SK-N-SH (cell line): Measurements from ENCODE around the gene CHRNE. TPM values are rescaled to one million over a fixed set of nuclear protein-coding genes. Genes with fewer than 3 reads are reported as not detected.

Experiments used
- CTCF ChIA-PET: fragments of 300-600, 350-600 bp; formaldehyde crosslinking; extraction: SDS; loops from one replicate; lab custom pipeline; 2021; lab: Yijun Ruan, JAX
- POLR2A ChIA-PET: fragments of 350-600 bp; sonication (Branson Sonifier 250); formaldehyde crosslinking; extraction: SDS; loops from one replicate; lab custom pipeline; 2020; ENCODE audit warnings: antibody characterized with exemption, inconsistent platforms; lab: Yijun Ruan, JAX
- DNase-seq: peaks from one replicate; pipeline ENCODE4 v3.0.0; 2012
- H2AFZ ChIP-seq: fragments of 200-600 bp; sonication (generic); 2 replicates; pipeline ENCODE4 v1.8.1; 2016; ENCODE audit warnings: antibody characterized with exemption, mild to moderate bottlenecking, low read depth
- H3F3A ChIP-seq: fragments of 200-600 bp; sonication (generic); replicated peaks from 2 replicates; pipeline ENCODE3; 2016; ENCODE audit warnings: antibody characterized with exemption, mild to moderate bottlenecking; ENCODE audit not compliant: insufficient read depth
- H3K27ac ChIP-seq, 2 experiments: fragments of 200-500 bp in 1 of 2; fragments of 200-600 bp in 1 of 2; sonication (Bioruptor generic) in 1 of 2; sonication (generic), shearing (Covaris generic) in 1 of 2; 2 replicates each; pipeline versions ENCODE4 v1.5.1 to v1.6.1; 2014 to 2016; ENCODE audit warnings: low read depth in 2 of 2, inconsistent platforms in 1 of 2, low read length in 1 of 2, mild to moderate bottlenecking in 1 of 2, mixed read lengths in 1 of 2
- H3K27me3 ChIP-seq: fragments of 200-600 bp; sonication (generic), shearing (Covaris generic); 2 replicates; pipeline ENCODE4 v1.6.1; 2016; ENCODE audit warnings: mixed run types; ENCODE audit not compliant: insufficient read depth
- H3K36me3 ChIP-seq, 2 experiments: fragments of 200-500 bp in 1 of 2; fragments of 200-600 bp in 1 of 2; sonication (Bioruptor generic) in 1 of 2; sonication (generic) in 1 of 2; replicated peaks in 1 of 2; 2 replicates each; pipeline versions ENCODE3 to v1.5.1; 2014 to 2016; ENCODE audit warnings: low read length in 1 of 2, mild to moderate bottlenecking in 1 of 2; ENCODE audit not compliant: insufficient read depth in 2 of 2, control insufficient read depth in 1 of 2
- H3K4me1 ChIP-seq, 2 experiments: fragments of 200-500 bp in 1 of 2; fragments of 200-600 bp in 1 of 2; sonication (Bioruptor generic) in 1 of 2; sonication (generic), shearing (Covaris generic) in 1 of 2; 2 replicates each; pipeline versions ENCODE4 v1.5.1 to v1.6.1; 2014 to 2016; ENCODE audit warnings: low read depth in 1 of 2, low read length in 1 of 2, mixed run types in 1 of 2; ENCODE audit not compliant: insufficient read depth in 2 of 2, control insufficient read depth in 1 of 2
- H3K4me2 ChIP-seq: fragments of 200-600 bp; sonication (generic), shearing (Covaris generic); 2 replicates; pipeline ENCODE4 v1.6.1; 2017; ENCODE audit warnings: mixed run types
- H3K4me3 ChIP-seq, 2 experiments: fragments of 200-500 bp in 1 of 2; fragments of 200-600 bp in 1 of 2; sonication (Bioruptor generic) in 1 of 2; sonication (generic), shearing (Covaris generic) in 1 of 2; 2 replicates each; pipeline versions ENCODE4 v1.5.1 to v1.8.1; 2014 to 2016; ENCODE audit warnings: low read depth in 2 of 2, inconsistent platforms in 1 of 2, low read length in 1 of 2, mild to moderate bottlenecking in 1 of 2, mixed read lengths in 1 of 2, moderate library complexity in 1 of 2
- H3K79me2 ChIP-seq: fragments of 200-600 bp; sonication (generic); 2 replicates; pipeline ENCODE4 v1.8.1; 2017; ENCODE audit warnings: mild to moderate bottlenecking; ENCODE audit not compliant: insufficient read depth
- H3K9ac ChIP-seq: fragments of 200-600 bp; sonication (generic); 2 replicates; pipeline ENCODE4 v1.6.1; 2017; ENCODE audit warnings: mixed run types
- H3K9me2 ChIP-seq: fragments of 200-600 bp; sonication (generic); 2 replicates; pipeline ENCODE4 v1.6.1; 2017; ENCODE audit warnings: mixed run types
- H3K9me3 ChIP-seq: fragments of 200-600 bp; sonication (generic); 2 replicates; pipeline ENCODE4 v1.6.1; 2017; ENCODE audit warnings: mixed run types, mild to moderate bottlenecking, moderate library complexity
- H4K20me1 ChIP-seq: fragments of 200-600 bp; sonication (generic); 2 replicates; pipeline ENCODE4 v1.6.1; 2017; ENCODE audit warnings: mild to moderate bottlenecking, mixed run types; ENCODE audit not compliant: insufficient read depth
- CHD2 ChIP-seq: fragments of 150-350 bp; IDR thresholded peaks from 2 replicates; pipeline ENCODE4 v1.6.1; 2018; ENCODE audit warnings: low read length; ENCODE audit not compliant: partially characterized antibody
- CTCF ChIP-seq: fragments of 200-600 bp; sonication (generic); IDR thresholded peaks from 2 replicates; pipeline ENCODE4 v1.6.1; 2017; ENCODE audit warnings: antibody characterized with exemption, mild to moderate bottlenecking, moderate library complexity
- ELF1 ChIP-seq: IDR thresholded peaks from 2 replicates; pipeline ENCODE4 v1.4.0; 2012
- EP300 ChIP-seq, 2 experiments: IDR thresholded peaks; 2 replicates each; pipeline versions ENCODE4 v1.4.0 to v1.6.1; 2012; ENCODE audit warnings: borderline replicate concordance in 1 of 2, low read depth in 1 of 2, low read length in 1 of 2
- FOSL2 ChIP-seq: IDR thresholded peaks from 2 replicates; pipeline ENCODE4 v1.4.0; 2012; ENCODE audit warnings: low read depth, mild to moderate bottlenecking, moderate library complexity, borderline replicate concordance
- FOXM1 ChIP-seq: IDR thresholded peaks from 2 replicates; pipeline ENCODE4 v1.4.0; 2012; ENCODE audit warnings: low read depth, mild to moderate bottlenecking
- GATA2 ChIP-seq: sonication (generic); formaldehyde crosslinking; IDR thresholded peaks from 2 replicates; pipeline ENCODE4 v1.5.0; 2020; ENCODE audit warnings: mild to moderate bottlenecking, missing genetic modification reagents
- IRF3 ChIP-seq: fragments of 150-350 bp; IDR thresholded peaks from 2 replicates; pipeline ENCODE4 v1.6.1; 2016; ENCODE audit warnings: mild to moderate bottlenecking, low read depth, low read length
- MXI1 ChIP-seq: IDR thresholded peaks from 2 replicates; pipeline ENCODE4 v1.6.1; 2012; ENCODE audit warnings: mild to moderate bottlenecking, low read depth, low read length, improper control_type of control experiment
- NFIC ChIP-seq: IDR thresholded peaks from 2 replicates; pipeline ENCODE4 v1.4.0; 2012; ENCODE audit warnings: borderline replicate concordance
- POLR2AphosphoS5 ChIP-seq: IDR thresholded peaks from 2 replicates; pipeline ENCODE4 v1.6.1; 2012; ENCODE audit warnings: low read depth, low read length
- RFX5 ChIP-seq: IDR thresholded peaks from 2 replicates; pipeline ENCODE4 v1.6.1; 2012; ENCODE audit warnings: mild to moderate bottlenecking, improper control_type of control experiment, low read length
- RXRA ChIP-seq: IDR thresholded peaks from 2 replicates; pipeline ENCODE4 v1.4.0; 2012; ENCODE audit warnings: low read depth, mild to moderate bottlenecking, borderline replicate concordance
- SIN3A ChIP-seq: IDR thresholded peaks from 2 replicates; pipeline ENCODE4 v1.6.1; 2012; ENCODE audit warnings: low read depth, mild to moderate bottlenecking, low read length, moderate library complexity, borderline replicate concordance
- SMC3 ChIP-seq: IDR thresholded peaks from 2 replicates; pipeline ENCODE4 v1.6.1; 2012; ENCODE audit warnings: low read depth, low read length, improper control_type of control experiment
- TAF1 ChIP-seq: IDR thresholded peaks from 2 replicates; pipeline ENCODE4 v1.6.1; 2012; ENCODE audit warnings: low read depth, mild to moderate bottlenecking, low read length, moderate library complexity, borderline replicate concordance
- YY1 ChIP-seq: IDR thresholded peaks from 2 replicates; pipeline ENCODE4 v1.4.0; 2012; ENCODE audit warnings: low read depth, mild to moderate bottlenecking
- WGBS: methylation state at CpG from one replicate; pipeline ENCODE4 v1.1.6; 2017; ENCODE audit warnings: low lambda C conversion rate; 5-methylcytosine and 5-hydroxymethylcytosine counted together
- polyA plus RNA-seq, 3 experiments: library from polyadenylated mRNA; depleted of rRNA; stranded (reverse); fragments of >200 nt; gene quantifications; 2 replicates each; pipeline ENCODE4 v1.2.3, GENCODE V29; 2012
- TF ChIP-seq, protein P1 (sequence below): IDR thresholded peaks from 2 replicates; pipeline ENCODE4 v1.4.0; 2012; ENCODE audit warnings: low read depth
- TF ChIP-seq, protein P2 (sequence below): IDR thresholded peaks from 2 replicates; pipeline ENCODE4 v1.4.0; 2012; ENCODE audit warnings: low read depth, borderline replicate concordance
- TF ChIP-seq, protein P3 (sequence below): IDR thresholded peaks from 2 replicates; pipeline ENCODE4; 2012

Gene CHRNE
- polyA plus RNA-seq, 1 of the 3 experiments (the other 2 are of a cell fraction), result 0.71 TPM

DNA sequence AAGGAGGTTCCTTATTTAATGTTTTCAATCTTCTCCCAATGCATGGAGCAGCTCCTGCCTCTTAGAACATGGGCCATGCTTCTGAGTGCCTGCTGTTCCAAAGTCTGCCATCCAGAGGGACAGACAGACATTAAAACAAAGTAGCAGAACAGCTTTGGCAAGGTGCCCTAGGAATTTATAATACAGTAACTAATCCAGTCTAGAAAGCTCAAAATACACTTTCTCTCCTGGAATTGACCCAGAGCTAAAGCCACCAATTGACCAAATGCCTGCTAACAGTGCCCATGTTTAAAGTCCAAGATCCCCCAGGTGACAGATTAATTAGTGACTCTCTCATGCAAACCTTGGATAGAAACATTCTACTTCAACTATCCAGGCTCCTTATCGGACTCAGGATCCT lies 11.1 kb upstream of the CHRNE start:
- Histone ChIP-seq H3F3A (peaks cover 3% of the 10 kb centered on the region), H4K20me1 (no peaks in the 10 kb centered on the region), H3K4me2 (no peak overlapping the region), H3K36me3 (no peaks in the 10 kb centered on the region), H3K27ac (no peak overlapping the region)
- 81% methylated on average over 1 of the region's 1 CpG for WGBS
- TF ChIP-seq POLR2AphosphoS5 (no peak), FOSL2 (no peak), GATA2 (CRISPR knock-in tag) (no peak), CTCF (no peak), YY1 (no peak), TAF1 (no peak), CHD2 (no peak), FOXM1 (no peak), NFIC (no peak), SMC3 (no peak)
- TF ChIP-seq, protein P1, sequence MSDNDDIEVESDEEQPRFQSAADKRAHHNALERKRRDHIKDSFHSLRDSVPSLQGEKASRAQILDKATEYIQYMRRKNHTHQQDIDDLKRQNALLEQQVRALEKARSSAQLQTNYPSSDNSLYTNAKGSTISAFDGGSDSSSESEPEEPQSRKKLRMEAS, result no peak
- TF ChIP-seq, all 33 proteins: peak for 0
- no peak overlapping the region for H3K9ac ChIP-seq
- H2AFZ ChIP-seq, result no peak overlapping the region
- no peak for DNase-seq
- H3K9me2 ChIP-seq, result no peaks in the 10 kb centered on the region
- no peaks in the 10 kb centered on the region for H3K79me2 ChIP-seq
- peaks cover 0 to 2% of the 10 kb centered on the region in 2 experiments; a peak in 1 of 4 replicates for H3K4me1 ChIP-seq
- no peaks in the 10 kb centered on the region for H3K9me3 ChIP-seq
- CTCF ChIA-PET, result interaction anchor here (1.3 to 3.2 kb wide), 2 partner anchors 10 to 148 kb away, joined by 4 to 10 read pairs; partner anchors contain the start of gene CHRNE
- no peak overlapping the region for H3K4me3 ChIP-seq
- H3K27me3 ChIP-seq, result no peaks in the 10 kb centered on the region
- POLR2A ChIA-PET, result no interaction called here

GRCh38 chr17:4908711-4909496 lies 6.0 kb upstream of the CHRNE start:
- Histone ChIP-seq H3K4me3 (peak overlapping the region in 1 of 2 experiments; percentile 11; a peak in 1 of 4 replicates), H3K27me3 (no peaks in the 10 kb centered on the region), H3K9ac (no peak overlapping the region), H3K4me2 (no peak overlapping the region), H3F3A (peaks cover 3% of the 10 kb centered on the region), H3K9me2 (no peaks in the 10 kb centered on the region), H2AFZ (peak overlapping the region; percentile 37; the same call in 1 of the 2 replicates), H3K4me1 (peaks cover 0 to 11% of the 10 kb centered on the region in 2 experiments; a peak in 1 of 4 replicates), H3K9me3 (no peaks in the 10 kb centered on the region), H3K27ac (peak overlapping the region in 1 of 2 experiments; percentile 0; a peak in 1 of 4 replicates), H4K20me1 (no peaks in the 10 kb centered on the region), H3K79me2 (no peaks in the 10 kb centered on the region), H3K36me3 (no peaks in the 10 kb centered on the region)
- WGBS, result 42% methylated on average over 19 of the region's 20 CpGs
- CTCF ChIA-PET, result interaction anchor here (0.6 to 3.0 kb wide), 50 partner anchors 9 to 312 kb away, joined by 3 to 35 read pairs (median 4); partner anchors contain the start of genes C17orf107, CAMTA2, ENO3 and PFN1
- POLR2A ChIA-PET, result interaction anchor here (0.7 to 1.7 kb wide), 7 partner anchors 11 to 202 kb away, joined by 3 to 18 read pairs (median 3); partner anchors contain the start of genes RNF167, SLC25A11 and SPAG7
- peak; percentile 91 for DNase-seq
- TF ChIP-seq, protein P2, sequence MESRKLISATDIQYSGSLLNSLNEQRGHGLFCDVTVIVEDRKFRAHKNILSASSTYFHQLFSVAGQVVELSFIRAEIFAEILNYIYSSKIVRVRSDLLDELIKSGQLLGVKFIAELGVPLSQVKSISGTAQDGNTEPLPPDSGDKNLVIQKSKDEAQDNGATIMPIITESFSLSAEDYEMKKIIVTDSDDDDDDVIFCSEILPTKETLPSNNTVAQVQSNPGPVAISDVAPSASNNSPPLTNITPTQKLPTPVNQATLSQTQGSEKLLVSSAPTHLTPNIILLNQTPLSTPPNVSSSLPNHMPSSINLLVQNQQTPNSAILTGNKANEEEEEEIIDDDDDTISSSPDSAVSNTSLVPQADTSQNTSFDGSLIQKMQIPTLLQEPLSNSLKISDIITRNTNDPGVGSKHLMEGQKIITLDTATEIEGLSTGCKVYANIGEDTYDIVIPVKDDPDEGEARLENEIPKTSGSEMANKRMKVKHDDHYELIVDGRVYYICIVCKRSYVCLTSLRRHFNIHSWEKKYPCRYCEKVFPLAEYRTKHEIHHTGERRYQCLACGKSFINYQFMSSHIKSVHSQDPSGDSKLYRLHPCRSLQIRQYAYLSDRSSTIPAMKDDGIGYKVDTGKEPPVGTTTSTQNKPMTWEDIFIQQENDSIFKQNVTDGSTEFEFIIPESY, result no peak
- TF ChIP-seq, protein P3, sequence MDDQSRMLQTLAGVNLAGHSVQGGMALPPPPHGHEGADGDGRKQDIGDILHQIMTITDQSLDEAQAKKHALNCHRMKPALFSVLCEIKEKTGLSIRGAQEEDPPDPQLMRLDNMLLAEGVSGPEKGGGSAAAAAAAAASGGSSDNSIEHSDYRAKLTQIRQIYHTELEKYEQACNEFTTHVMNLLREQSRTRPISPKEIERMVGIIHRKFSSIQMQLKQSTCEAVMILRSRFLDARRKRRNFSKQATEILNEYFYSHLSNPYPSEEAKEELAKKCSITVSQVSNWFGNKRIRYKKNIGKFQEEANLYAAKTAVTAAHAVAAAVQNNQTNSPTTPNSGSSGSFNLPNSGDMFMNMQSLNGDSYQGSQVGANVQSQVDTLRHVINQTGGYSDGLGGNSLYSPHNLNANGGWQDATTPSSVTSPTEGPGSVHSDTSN, result no peak
- TF ChIP-seq RXRA, result no peak
- TF ChIP-seq RFX5, result no peak
- TF ChIP-seq EP300 (IDR thresholded peaks at IDR 0.05; ENCODE audit: borderline replicate concordance in 1 of 2, low read depth in 1 of 2, low read length in 1 of 2), result no peak
- TF ChIP-seq TAF1, result 0 out of 2 replicates have a peak, but pooled peaks have one; percentile 31
- no peak for TF ChIP-seq ELF1
- TF ChIP-seq IRF3, result no peak
- peak; percentile 87 for TF ChIP-seq SMC3
- TF ChIP-seq YY1, result no peak
- peak; percentile 74; the same call in 1 of the 2 replicates for TF ChIP-seq SIN3A
- TF ChIP-seq MXI1, result peak; percentile 60; the same call in 1 of the 2 replicates
